DND-41 (cell line): ENCODE results near the gene PADI4.

Experiments
- ATAC-seq: fragments of 200-7000 bp; cut with Tn5 transposase; 3 replicates; pipeline ENCODE4 v1.9.1; 2021; ENCODE audit warnings: low read depth; ENCODE audit not compliant: insufficient read depth
- DNase-seq: peaks from one replicate; pipeline ENCODE4 v3.0.0-alpha.2; 2020
- H2AFZ ChIP-seq: 2 replicates; pipeline ENCODE4 v1.6.0; 2012; ENCODE audit warnings: low read depth, low read length
- H3K27ac ChIP-seq: 2 replicates; pipeline ENCODE4 v1.5.1; 2012; ENCODE audit warnings: low read length, inconsistent platforms
- H3K27me3 ChIP-seq: fragments of 200-600 bp; sonication (generic); 2 replicates; pipeline ENCODE4 v1.6.0; 2012; ENCODE audit warnings: low read length, mild to moderate bottlenecking, inconsistent platforms; ENCODE audit not compliant: insufficient read depth, poor library complexity
- H3K36me3 ChIP-seq: 2 replicates; pipeline ENCODE4 v1.5.1; 2012; ENCODE audit warnings: low read length, inconsistent platforms; ENCODE audit not compliant: insufficient read depth
- H3K4me1 ChIP-seq: 2 replicates; pipeline ENCODE4 v1.5.1; 2012; ENCODE audit warnings: mild to moderate bottlenecking, low read length; ENCODE audit not compliant: insufficient read depth
- H3K4me2 ChIP-seq: 2 replicates; pipeline ENCODE4 v1.6.0; 2012; ENCODE audit warnings: mild to moderate bottlenecking, moderate library complexity, low read length, inconsistent platforms; ENCODE audit not compliant: insufficient read depth
- H3K4me3 ChIP-seq, 2 experiments: fragments of 200-600 bp in 1 of 2; shearing (Covaris generic) in 1 of 2; 2 replicates each; pipeline ENCODE4 v1.5.1; 2012 to 2016; ENCODE audit warnings: inconsistent platforms in 2 of 2, low read length in 2 of 2, mild to moderate bottlenecking in 2 of 2, low read depth in 1 of 2, moderate library complexity in 1 of 2
- H3K79me2 ChIP-seq: 2 replicates; pipeline ENCODE4 v1.6.0; 2012; ENCODE audit warnings: low read length, inconsistent platforms; ENCODE audit not compliant: insufficient read depth
- H3K9ac ChIP-seq: 2 replicates; pipeline ENCODE4 v1.6.0; 2012; ENCODE audit warnings: low read depth, mild to moderate bottlenecking, inconsistent platforms, low read length, moderate library complexity
- H3K9me3 ChIP-seq: 2 replicates; pipeline ENCODE4 v1.5.1; 2012; ENCODE audit warnings: low read length, moderate library complexity, mild to moderate bottlenecking, inconsistent platforms; ENCODE audit not compliant: insufficient read depth, severe bottlenecking
- H4K20me1 ChIP-seq: 2 replicates; pipeline ENCODE4 v1.6.0; 2012; ENCODE audit warnings: low read length; ENCODE audit not compliant: insufficient read depth
- CTCF ChIP-seq: IDR thresholded peaks from 2 replicates; pipeline ENCODE4 v1.5.1; 2012; ENCODE audit warnings: borderline replicate concordance, low read length, moderate library complexity, mild to moderate bottlenecking; ENCODE audit not compliant: poor library complexity, severe bottlenecking; ENCODE audit errors: extremely low read depth
- EZH2 ChIP-seq: IDR thresholded peaks from 3 replicates; pipeline ENCODE4 v1.6.1; 2012; ENCODE audit warnings: borderline replicate concordance, low read depth, mild to moderate bottlenecking, moderate library complexity, low read length, inconsistent platforms; ENCODE audit not compliant: severe bottlenecking

PADI4 gene

GRCh38 chr1:17377325-17377953, 69.4 kb downstream of the PADI4 start:
- H4K20me1 ChIP-seq = no peaks in the 10 kb centered on the region
- H3K9ac ChIP-seq = no peak overlapping the region
- H3K9me3 ChIP-seq = no peaks in the 10 kb centered on the region
- H3K79me2 ChIP-seq = no peaks in the 10 kb centered on the region
- no peak for DNase-seq
- H2AFZ ChIP-seq = no peak overlapping the region
- H3K4me3 ChIP-seq = no peak overlapping the region
- no peaks in the 10 kb centered on the region for H3K36me3 ChIP-seq
- TF ChIP-seq CTCF (no peak), EZH2 (no peak)
- no peaks in the 10 kb centered on the region for H3K4me1 ChIP-seq
- H3K27me3 ChIP-seq = peaks cover 25% of the 10 kb centered on the region
- no peak overlapping the region for H3K27ac ChIP-seq
- no peak overlapping the region for H3K4me2 ChIP-seq
- ATAC-seq = no peak

- Histone ChIP-seq H3K9ac (no peak overlapping the region), H3K36me3 (no peaks in the 10 kb centered on the region), H4K20me1 (no peaks in the 10 kb centered on the region), H3K27me3 (peaks cover 31% of the 10 kb centered on the region), H3K4me1 (no peaks in the 10 kb centered on the region), H3K79me2 (no peaks in the 10 kb centered on the region), H3K4me3 (no peak overlapping the region), H3K4me2 (no peak overlapping the region), H3K27ac (no peak overlapping the region), H3K9me3 (no peaks in the 10 kb centered on the region), H2AFZ (no peak overlapping the region)
- ATAC-seq (no peak), DNase-seq (no peak)
- TF ChIP-seq CTCF (no peak), EZH2 (no peak)
Observed at GRCh38 chr1:17381161-17381560, 73.2 kb downstream of the PADI4 start.

GRCh38 chr1:17392199-17392740, 84.3 kb downstream of the PADI4 start:
- Histone ChIP-seq H4K20me1 (peaks cover 8% of the 10 kb centered on the region), H3K79me2 (no peaks in the 10 kb centered on the region), H3K9me3 (no peaks in the 10 kb centered on the region), H3K4me1 (no peaks in the 10 kb centered on the region), H3K9ac (no peak overlapping the region), H3K27me3 (no peaks in the 10 kb centered on the region), H3K36me3 (no peaks in the 10 kb centered on the region), H3K27ac (no peak overlapping the region), H2AFZ (no peak overlapping the region), H3K4me3 (no peak overlapping the region), H3K4me2 (no peak overlapping the region)
- TF ChIP-seq CTCF (no peak), EZH2 (no peak)
- DNase-seq (no peak), ATAC-seq (no peak)
